AG04449 (cell line): Measurements from ENCODE around the gene DISC1.
"Not testable (repeated sequence)": the region's sequence is repeated elsewhere in the genome, so short reads cannot be mapped to it uniquely, and the experiment has no call there.

Source experiments
- CTCF ChIA-PET: fragments of 350-600 bp; formaldehyde crosslinking; extraction: SDS; loops from one replicate; lab custom pipeline; 2021; ENCODE audit warnings: antibody characterized with exemption; lab: Yijun Ruan, JAX
- POLR2A ChIA-PET: fragments of 400-600, 350-600 bp; formaldehyde crosslinking; extraction: SDS; loops from one replicate; lab custom pipeline; 2020; ENCODE audit warnings: antibody characterized with exemption, inconsistent platforms; lab: Yijun Ruan, JAX
- DNase-seq: peaks from one replicate; pipeline ENCODE4 v3.0.0-alpha.2; 2010; ENCODE audit warnings: low read depth, low spot score
- H3K4me3 ChIP-seq: 2 replicates; pipeline ENCODE4 v1.5.1; 2011; ENCODE audit warnings: low read depth, mild to moderate bottlenecking, control low read depth, low read length
- TF ChIP-seq, protein P1 (sequence below): IDR thresholded peaks from one replicate; pipeline ENCODE4 v1.5.1; 2011; ENCODE audit warnings: mild to moderate bottlenecking, moderate library complexity, low read length, control low read depth, inconsistent platforms; ENCODE audit not compliant: insufficient read depth; ENCODE audit errors: missing control alignments

The DISC1 gene

DNA sequence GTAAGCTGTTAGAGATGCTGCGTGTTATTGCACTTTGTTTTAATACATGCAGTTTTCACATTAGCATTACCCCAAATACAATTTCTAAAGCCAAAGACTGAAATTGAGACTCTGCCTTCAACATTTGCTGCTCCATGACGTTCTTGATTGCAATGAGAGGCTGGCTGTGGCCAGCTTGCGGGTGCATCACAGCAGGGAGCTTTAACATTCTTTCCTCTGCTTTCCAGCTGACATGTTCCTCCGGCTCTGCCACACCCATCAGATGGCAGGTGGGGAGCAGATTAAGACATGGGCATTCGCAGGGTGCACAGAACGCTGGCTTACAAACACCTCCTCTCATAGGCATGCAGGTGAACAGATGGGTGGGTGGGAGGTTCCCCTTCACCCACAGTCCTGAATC, 314.1 kb downstream of the DISC1 start:
- TF ChIP-seq, protein P1, sequence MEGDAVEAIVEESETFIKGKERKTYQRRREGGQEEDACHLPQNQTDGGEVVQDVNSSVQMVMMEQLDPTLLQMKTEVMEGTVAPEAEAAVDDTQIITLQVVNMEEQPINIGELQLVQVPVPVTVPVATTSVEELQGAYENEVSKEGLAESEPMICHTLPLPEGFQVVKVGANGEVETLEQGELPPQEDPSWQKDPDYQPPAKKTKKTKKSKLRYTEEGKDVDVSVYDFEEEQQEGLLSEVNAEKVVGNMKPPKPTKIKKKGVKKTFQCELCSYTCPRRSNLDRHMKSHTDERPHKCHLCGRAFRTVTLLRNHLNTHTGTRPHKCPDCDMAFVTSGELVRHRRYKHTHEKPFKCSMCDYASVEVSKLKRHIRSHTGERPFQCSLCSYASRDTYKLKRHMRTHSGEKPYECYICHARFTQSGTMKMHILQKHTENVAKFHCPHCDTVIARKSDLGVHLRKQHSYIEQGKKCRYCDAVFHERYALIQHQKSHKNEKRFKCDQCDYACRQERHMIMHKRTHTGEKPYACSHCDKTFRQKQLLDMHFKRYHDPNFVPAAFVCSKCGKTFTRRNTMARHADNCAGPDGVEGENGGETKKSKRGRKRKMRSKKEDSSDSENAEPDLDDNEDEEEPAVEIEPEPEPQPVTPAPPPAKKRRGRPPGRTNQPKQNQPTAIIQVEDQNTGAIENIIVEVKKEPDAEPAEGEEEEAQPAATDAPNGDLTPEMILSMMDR, result no peak
- H3K4me3 ChIP-seq, result no peak overlapping the region
- ChIA-PET CTCF (no interaction called here), POLR2A (no interaction called here)
- DNase-seq, result no peak

DNA sequence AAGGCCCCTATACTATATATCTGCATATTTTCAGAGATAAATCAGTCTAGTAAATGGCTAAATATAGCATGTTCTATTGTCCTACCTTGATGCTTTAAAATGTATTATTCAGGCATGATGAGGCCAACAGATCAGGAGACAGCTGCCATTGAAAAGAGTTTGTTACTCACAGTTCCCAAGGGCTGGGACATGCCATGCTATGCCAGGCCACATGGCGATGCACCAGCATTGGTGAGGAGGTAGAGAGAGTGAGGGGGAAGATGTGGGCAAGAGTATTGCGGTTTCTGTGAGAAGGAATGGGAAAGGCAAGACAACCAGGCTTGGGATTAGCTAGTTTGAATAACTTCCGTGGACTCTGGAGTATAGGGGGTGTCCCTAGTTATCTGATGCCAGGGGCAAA, 316.5 kb downstream of the DISC1 start:
- CTCF ChIA-PET, result no interaction called here
- TF ChIP-seq, protein P1, result no peak
- POLR2A ChIA-PET, result no interaction called here
- H3K4me3 ChIP-seq, result no peak overlapping the region
- DNase-seq, result no peak

- POLR2A ChIA-PET, DNase-seq, CTCF ChIA-PET, H3K4me3 ChIP-seq: not testable (repeated sequence)
These were observed 321.5 kb downstream of the DISC1 start for GRCh38 chr1:231948102-231948501.

GRCh38 chr1:231949277-231950091, 322.9 kb downstream of the DISC1 start:
- TF ChIP-seq, protein P1, result no peak
- CTCF ChIA-PET, result interaction anchor here (1.0 kb wide), 1 partner anchor 21 kb away, joined by 5 read pairs; no protein-coding TSS in a partner anchor
- POLR2A ChIA-PET, result no interaction called here
- H3K4me3 ChIP-seq, result no peak overlapping the region
- DNase-seq, result no peak

GRCh38 chr1:231950331-231951128, 323.9 kb downstream of the DISC1 start:
- TF ChIP-seq, protein P1, result no peak
- DNase-seq, result no peak
- CTCF ChIA-PET, result no interaction called here
- H3K4me3 ChIP-seq, result no peak overlapping the region
- POLR2A ChIA-PET, result no interaction called here

- DNase-seq, result no peak
- ChIA-PET CTCF (no interaction called here), POLR2A (no interaction called here)
- TF ChIP-seq, protein P1, result no peak
- H3K4me3 ChIP-seq, result no peak overlapping the region
These were observed 324.8 kb downstream of the DISC1 start for GRCh38 chr1:231951374-231951773.
